AG04449 (cell line): ENCODE measurements around the gene ZMYM1.
"Not testable (repeated sequence)": the region's sequence is repeated elsewhere in the genome, so short reads cannot be mapped to it uniquely, and the experiment has no call there.

Source experiments
- CTCF ChIA-PET: fragments of 350-600 bp; formaldehyde crosslinking; extraction: SDS; loops from one replicate; lab custom pipeline; 2021; ENCODE audit warnings: antibody characterized with exemption; lab: Yijun Ruan, JAX
- POLR2A ChIA-PET: fragments of 400-600, 350-600 bp; formaldehyde crosslinking; extraction: SDS; loops from one replicate; lab custom pipeline; 2020; ENCODE audit warnings: antibody characterized with exemption, inconsistent platforms; lab: Yijun Ruan, JAX
- DNase-seq: peaks from one replicate; pipeline ENCODE4 v3.0.0-alpha.2; 2010; ENCODE audit warnings: low read depth, low spot score
- H3K4me3 ChIP-seq: 2 replicates; pipeline ENCODE4 v1.5.1; 2011; ENCODE audit warnings: low read depth, mild to moderate bottlenecking, control low read depth, low read length
- TF ChIP-seq, protein P1 (sequence below): IDR thresholded peaks from one replicate; pipeline ENCODE4 v1.5.1; 2011; ENCODE audit warnings: mild to moderate bottlenecking, moderate library complexity, low read length, control low read depth, inconsistent platforms; ENCODE audit not compliant: insufficient read depth; ENCODE audit errors: missing control alignments

ZMYM1 gene

DNA sequence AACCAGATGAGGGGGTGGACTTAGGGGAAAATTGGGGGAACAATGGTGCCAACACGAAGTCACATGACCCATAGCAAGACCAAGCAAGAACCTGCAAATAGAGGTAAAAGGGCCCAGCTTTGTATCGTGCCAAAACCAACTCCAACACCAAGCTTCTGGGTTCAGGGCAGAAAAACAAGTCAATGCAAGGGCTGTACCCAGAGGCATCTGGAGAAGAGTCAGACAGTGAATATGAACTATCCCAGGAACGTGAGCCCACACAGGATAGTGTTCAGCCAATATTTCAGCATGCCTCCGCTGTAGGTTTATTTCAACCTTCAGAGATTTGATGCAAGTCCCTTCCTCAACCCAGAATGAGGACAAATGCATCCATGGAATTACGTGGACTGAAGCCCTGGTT is 32.5 kb upstream of the ZMYM1 start:
- ChIA-PET CTCF (interaction anchor here (2.2 kb wide), 1 partner anchor 15 kb away, joined by 6 read pairs; the partner anchor contains the start of gene ZMYM6), POLR2A (interaction anchor here (1.2 to 3.6 kb wide), 2 partner anchors 16 to 32 kb away, joined by 6 to 17 read pairs; partner anchors contain the start of genes ZMYM1 and ZMYM6)
- TF ChIP-seq, protein P1, sequence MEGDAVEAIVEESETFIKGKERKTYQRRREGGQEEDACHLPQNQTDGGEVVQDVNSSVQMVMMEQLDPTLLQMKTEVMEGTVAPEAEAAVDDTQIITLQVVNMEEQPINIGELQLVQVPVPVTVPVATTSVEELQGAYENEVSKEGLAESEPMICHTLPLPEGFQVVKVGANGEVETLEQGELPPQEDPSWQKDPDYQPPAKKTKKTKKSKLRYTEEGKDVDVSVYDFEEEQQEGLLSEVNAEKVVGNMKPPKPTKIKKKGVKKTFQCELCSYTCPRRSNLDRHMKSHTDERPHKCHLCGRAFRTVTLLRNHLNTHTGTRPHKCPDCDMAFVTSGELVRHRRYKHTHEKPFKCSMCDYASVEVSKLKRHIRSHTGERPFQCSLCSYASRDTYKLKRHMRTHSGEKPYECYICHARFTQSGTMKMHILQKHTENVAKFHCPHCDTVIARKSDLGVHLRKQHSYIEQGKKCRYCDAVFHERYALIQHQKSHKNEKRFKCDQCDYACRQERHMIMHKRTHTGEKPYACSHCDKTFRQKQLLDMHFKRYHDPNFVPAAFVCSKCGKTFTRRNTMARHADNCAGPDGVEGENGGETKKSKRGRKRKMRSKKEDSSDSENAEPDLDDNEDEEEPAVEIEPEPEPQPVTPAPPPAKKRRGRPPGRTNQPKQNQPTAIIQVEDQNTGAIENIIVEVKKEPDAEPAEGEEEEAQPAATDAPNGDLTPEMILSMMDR, result no peak
- H3K4me3 ChIP-seq, result no peak overlapping the region; the same call in 1 of the 2 replicates
- no peak for DNase-seq

DNA sequence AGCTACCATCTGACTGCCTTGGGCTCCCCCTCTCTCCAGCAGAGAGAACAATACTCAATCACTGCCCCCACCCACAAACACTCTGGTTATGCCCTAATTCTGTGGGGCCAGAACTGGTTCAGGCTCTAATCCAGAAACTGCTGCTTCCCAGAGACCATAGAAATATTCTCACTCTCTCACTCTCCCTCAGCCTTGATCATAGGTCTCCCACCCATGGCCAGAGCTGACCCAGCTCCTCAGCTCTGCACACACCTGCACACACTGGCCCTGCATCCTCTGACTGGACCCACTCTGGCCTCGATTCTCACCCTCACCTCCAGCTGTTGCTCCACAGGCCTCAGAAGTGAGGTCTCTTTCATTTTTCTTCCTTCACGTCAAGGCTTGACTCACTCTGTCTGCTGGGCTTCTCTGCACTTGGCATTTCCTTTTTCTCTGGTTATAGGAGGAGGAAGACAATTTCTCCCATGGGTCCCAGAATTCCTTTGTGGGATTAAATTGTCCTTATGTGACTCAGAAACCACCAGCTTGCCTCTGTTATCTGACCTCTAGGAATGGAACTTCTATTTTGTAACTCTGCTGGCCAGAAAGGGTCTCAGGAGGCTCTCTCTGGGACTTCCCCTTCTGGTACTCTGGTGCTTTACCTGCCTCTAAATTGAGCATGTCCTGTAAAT is 31.9 kb upstream of the ZMYM1 start:
- ChIA-PET CTCF (interaction anchor here (2.2 kb wide), 1 partner anchor 16 kb away, joined by 6 read pairs; the partner anchor contains the start of gene ZMYM6), POLR2A (interaction anchor here (0.7 to 3.6 kb wide), 3 partner anchors 16 to 804 kb away, joined by 3 to 17 read pairs (median 6); partner anchors contain the start of genes ZMYM1 and ZMYM6)
- TF ChIP-seq, protein P1, result no peak
- H3K4me3 ChIP-seq, result no peak overlapping the region; the same call in 1 of the 2 replicates
- DNase-seq, result peak; percentile 91

DNA sequence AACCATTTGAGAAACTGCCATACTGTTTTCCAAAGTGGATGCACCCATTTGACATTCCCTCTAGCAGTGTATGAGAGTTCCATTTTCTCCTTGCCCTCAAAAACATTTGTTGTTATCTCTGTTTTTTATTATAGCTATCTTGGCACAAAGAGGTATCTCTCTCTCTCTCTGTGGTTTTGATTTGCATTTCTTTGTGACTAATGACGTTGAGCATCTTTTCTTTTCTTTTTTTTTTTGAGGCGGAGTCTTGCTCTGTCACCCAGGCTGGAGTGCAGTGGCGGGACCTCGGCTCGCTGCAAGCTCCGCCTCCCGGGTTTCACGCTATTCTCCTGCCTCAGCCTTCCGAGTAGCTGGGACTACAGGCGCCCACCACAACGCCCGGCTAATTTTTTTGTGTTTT is 30.1 kb upstream of the ZMYM1 start:
- H3K4me3 ChIP-seq, result no peak overlapping the region
- CTCF ChIA-PET, result no interaction called here
- no peak for DNase-seq
- TF ChIP-seq, protein P1, result no peak
- POLR2A ChIA-PET, result interaction anchor here (3.6 kb wide), 1 partner anchor 18 kb away, joined by 17 read pairs; the partner anchor contains the start of gene ZMYM6

DNA sequence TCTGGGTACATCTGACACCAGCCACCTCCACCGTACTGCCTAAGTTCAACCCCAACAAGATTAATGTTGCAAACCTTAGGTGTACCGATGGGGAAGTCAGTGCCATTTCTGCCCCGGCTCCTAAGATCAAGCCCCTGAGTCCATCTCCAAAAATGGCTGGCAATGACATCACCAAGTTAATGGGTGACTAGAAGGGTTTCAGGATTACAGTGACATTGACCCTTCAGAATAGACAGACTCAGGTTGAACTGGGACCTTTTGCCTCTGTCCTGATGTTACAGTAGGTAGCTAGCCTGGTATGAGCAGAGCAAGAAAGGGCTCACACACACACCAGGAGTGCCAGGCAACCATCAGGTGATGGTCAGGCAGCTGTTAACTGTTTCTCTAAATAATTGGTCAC is 25.8 kb upstream of the ZMYM1 start:
- no peak for DNase-seq
- TF ChIP-seq, protein P1, result no peak
- POLR2A ChIA-PET, result no interaction called here
- CTCF ChIA-PET, result no interaction called here
- H3K4me3 ChIP-seq, result no peak overlapping the region

DNA sequence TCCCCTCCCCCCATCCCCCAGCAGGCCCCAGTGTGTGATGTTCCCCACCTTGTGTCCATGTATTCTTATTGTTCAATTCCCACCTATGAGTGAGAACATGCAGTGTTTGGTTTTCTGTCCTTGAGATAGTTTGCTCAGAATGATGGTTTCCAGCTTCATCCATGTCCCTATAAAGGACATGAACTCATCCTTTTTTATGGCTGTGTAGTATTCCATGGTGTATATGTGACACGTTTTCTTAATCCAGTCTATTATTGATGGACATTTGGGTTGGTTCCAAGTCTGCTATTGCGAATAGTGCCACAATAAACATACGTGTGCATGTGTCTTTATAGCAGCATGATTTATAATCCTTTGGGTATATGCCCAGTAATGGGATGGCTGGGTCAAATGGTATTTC is 24.9 kb upstream of the ZMYM1 start:
- H3K4me3 ChIP-seq, CTCF ChIA-PET, POLR2A ChIA-PET, DNase-seq: not testable (repeated sequence)

DNA sequence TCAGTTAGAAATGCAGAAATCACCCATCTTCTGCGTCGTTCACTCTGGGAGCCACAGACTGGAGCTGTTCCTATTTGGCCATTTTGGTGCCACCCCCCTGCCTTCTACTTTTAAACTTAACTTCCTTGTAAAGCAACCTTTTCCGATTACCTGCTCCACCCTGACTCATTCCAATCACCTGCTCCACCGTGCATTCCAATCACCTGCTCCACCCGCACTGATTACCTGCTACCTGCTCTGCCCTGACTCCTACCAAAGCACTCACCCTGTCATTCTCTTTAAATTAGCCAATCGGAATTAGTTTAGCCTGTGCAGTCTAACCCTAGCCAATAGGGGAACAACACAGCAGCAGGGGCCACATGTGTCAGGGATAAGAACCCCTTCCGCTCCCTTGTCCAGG is 20.9 kb upstream of the ZMYM1 start:
- DNase-seq, H3K4me3 ChIP-seq, CTCF ChIA-PET, POLR2A ChIA-PET: not testable (repeated sequence)

DNA sequence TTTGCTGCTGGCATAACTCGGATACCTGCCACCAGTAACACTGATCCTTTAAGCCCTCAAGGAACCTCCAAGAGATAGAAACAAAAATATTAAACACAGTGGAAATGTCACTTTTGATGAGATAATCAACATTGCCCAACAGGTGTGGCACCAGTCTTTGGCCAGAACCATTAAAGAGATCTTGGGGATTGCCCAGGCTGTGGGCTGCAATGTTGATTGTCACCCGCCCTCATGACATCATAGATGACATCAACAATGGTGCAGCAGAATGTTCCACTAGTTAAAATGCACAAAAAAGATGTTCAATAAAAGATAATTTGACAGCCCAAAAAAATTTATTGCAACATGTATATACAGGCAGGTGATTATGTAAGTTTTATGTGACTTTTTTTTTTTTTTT is 20.2 kb upstream of the ZMYM1 start:
- TF ChIP-seq, protein P1, result no peak
- ChIA-PET POLR2A (no interaction called here), CTCF (no interaction called here)
- no peak for DNase-seq
- no peak overlapping the region for H3K4me3 ChIP-seq
